OCI-LY3 (cell line): Measurements from ENCODE around the gene SAPCD2.

Experiments
- H2AFZ ChIP-seq: fragments of 200-600, 300-600 bp; shearing (Covaris generic); 2 replicates; pipeline ENCODE4 v1.6.0; 2014; ENCODE audit warnings: antibody characterized with exemption, low read depth, low read length
- H3K27ac ChIP-seq: fragments of 200-600, 300-600 bp; sonication (generic); 2 replicates; pipeline ENCODE4 v1.5.1; 2014; ENCODE audit warnings: mild to moderate bottlenecking, low read length, moderate library complexity, mixed read lengths
- H3K27me3 ChIP-seq: fragments of 200-600, 300-600 bp; sonication (generic); 2 replicates; pipeline ENCODE4 v1.6.1; 2014; ENCODE audit warnings: low read depth, low read length, mixed read lengths
- H3K36me3 ChIP-seq: fragments of 200-600, 300-600 bp; sonication (generic); replicated peaks from 2 replicates; pipeline ENCODE3; 2014; ENCODE audit warnings: low read depth, low read length, mixed read lengths
- H3K4me1 ChIP-seq: fragments of 300-600, 200-600 bp; sonication (generic); 2 replicates; pipeline ENCODE4 v1.6.1; 2014; ENCODE audit warnings: low read length, mixed read lengths
- H3K4me2 ChIP-seq: fragments of 200-600, 300-600 bp; sonication (generic); 2 replicates; pipeline ENCODE4 v1.6.1; 2014; ENCODE audit warnings: low read length, mixed read lengths
- H3K4me3 ChIP-seq: fragments of 300-600, 200-600 bp; sonication (generic); 2 replicates; pipeline ENCODE4 v1.5.1; 2014; ENCODE audit warnings: antibody characterized with exemption, mild to moderate bottlenecking, low read length, moderate library complexity
- H3K79me2 ChIP-seq: fragments of 300-600, 200-600 bp; shearing (Covaris generic); 2 replicates; pipeline ENCODE4 v1.6.1; 2014; ENCODE audit warnings: mild to moderate bottlenecking, low read length, mixed read lengths
- H3K9ac ChIP-seq: fragments of 300-600, 200-600 bp; shearing (Covaris generic); 2 replicates; pipeline ENCODE4 v1.6.0; 2014; ENCODE audit warnings: mild to moderate bottlenecking, low read length, moderate library complexity
- H3K9me3 ChIP-seq: fragments of 200-600, 300-600 bp; shearing (Covaris generic); 2 replicates; pipeline ENCODE4 v1.6.1; 2014; ENCODE audit warnings: low read length, mixed read lengths; ENCODE audit not compliant: insufficient read depth
- H4K20me1 ChIP-seq: fragments of 200-600, 300-600 bp; sonication (generic); 2 replicates; pipeline ENCODE4 v1.6.1; 2016; ENCODE audit warnings: low read length, mixed read lengths; ENCODE audit not compliant: insufficient read depth
- CTCF ChIP-seq: fragments of 200-600, 300-600 bp; sonication (generic); IDR thresholded peaks from 2 replicates; pipeline ENCODE4 v1.5.1; 2014; ENCODE audit warnings: antibody characterized with exemption, low read length, low read depth
- EZH2phosphoT487 ChIP-seq: fragments of 200-600 bp; shearing (Covaris generic); IDR thresholded peaks from 2 replicates; pipeline ENCODE4 v1.6.1; 2018; ENCODE audit warnings: antibody characterized with exemption, mixed run types, low read depth

Gene SAPCD2

DNA sequence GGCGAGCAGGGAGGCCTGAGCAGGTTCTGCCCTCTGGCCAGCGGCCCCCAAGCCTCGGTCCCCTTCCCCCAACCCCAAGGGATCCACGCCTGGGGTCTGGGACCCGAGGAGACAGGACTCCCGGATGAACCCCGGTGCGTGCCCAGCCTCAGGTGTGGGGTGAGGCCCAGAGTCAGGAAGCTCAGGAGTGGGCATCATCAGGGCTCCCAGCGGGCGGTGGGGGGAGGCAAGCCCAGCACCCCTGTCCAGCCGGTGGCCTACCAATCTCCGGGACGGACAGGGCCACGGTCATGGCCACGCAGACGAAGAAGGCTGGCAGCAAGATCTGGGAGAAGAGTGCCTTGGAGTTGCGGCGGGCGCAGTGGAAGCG, 56.8 kb downstream of the SAPCD2 start:
- Histone ChIP-seq H3K36me3 (no peaks in the 10 kb centered on the region), H3K9me3 (no peaks in the 10 kb centered on the region), H4K20me1 (no peaks in the 10 kb centered on the region), H3K27me3 (no peaks in the 10 kb centered on the region), H3K27ac (no peak overlapping the region), H2AFZ (no peak overlapping the region), H3K4me2 (no peak overlapping the region), H3K79me2 (no peaks in the 10 kb centered on the region), H3K9ac (no peak overlapping the region), H3K4me1 (no peaks in the 10 kb centered on the region), H3K4me3 (no peak overlapping the region)
- TF ChIP-seq CTCF (no peak), EZH2phosphoT487 (no peak)

DNA sequence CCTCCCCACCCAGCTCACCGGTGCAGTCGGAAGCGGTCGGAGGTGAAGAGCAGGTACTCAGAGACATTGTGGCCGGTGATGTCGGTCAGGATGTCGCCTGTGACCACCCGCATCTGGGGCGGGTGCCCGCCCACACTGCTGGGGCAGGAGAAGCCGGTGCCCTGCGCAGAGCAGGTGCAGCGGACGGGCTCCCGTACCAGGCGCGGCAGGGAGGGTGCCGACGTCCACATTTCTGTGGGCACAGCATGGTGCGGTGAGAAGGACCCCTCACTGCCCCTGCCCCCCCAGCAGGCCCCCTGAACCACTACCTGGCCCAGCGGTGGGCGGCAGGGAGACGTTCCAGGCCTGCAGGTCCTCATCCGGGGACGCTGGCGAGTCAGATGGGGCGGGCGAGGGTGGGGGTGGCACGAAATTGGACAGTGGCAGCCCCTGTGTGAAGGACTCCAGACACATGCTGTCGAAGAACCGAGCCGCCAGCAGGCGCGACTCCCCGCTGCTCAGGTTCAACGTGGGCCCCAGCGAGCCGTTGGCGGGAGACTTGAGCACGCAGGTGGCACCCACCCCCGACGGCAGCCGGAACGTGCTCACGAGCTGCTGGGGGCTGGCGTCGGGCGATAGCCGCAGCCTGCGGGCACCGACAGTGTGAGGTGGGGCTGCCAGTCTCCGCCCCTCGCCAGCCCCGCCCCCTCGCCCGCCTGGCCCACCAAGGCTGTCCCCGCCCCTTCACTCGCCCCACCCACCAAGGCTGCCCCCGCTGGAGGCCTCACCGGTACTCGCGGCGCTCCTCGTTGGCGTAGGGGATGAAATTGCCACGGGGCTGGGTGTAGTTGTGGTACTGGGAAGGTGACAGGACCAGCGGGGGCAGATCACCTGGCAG, 57.4 kb downstream of the SAPCD2 start:
- H4K20me1 ChIP-seq: no peaks in the 10 kb centered on the region
- TF ChIP-seq EZH2phosphoT487 (no peak), CTCF (no peak)
- H3K9ac ChIP-seq: no peak overlapping the region
- no peaks in the 10 kb centered on the region for H3K9me3 ChIP-seq
- H3K4me3 ChIP-seq: no peak overlapping the region
- H3K27ac ChIP-seq: no peak overlapping the region
- no peak overlapping the region for H2AFZ ChIP-seq
- H3K79me2 ChIP-seq: no peaks in the 10 kb centered on the region
- no peak overlapping the region for H3K4me2 ChIP-seq
- no peaks in the 10 kb centered on the region for H3K27me3 ChIP-seq
- no peaks in the 10 kb centered on the region for H3K36me3 ChIP-seq
- no peaks in the 10 kb centered on the region for H3K4me1 ChIP-seq
